GM19238 (cell line): ENCODE measurements around the gene RASD2.

Experiments used
- DNase-seq: peaks from one replicate; pipeline ENCODE4 v3.0.0; 2011; ENCODE audit warnings: low spot score; ENCODE audit not compliant: insufficient read length

RASD2 gene

DNA sequence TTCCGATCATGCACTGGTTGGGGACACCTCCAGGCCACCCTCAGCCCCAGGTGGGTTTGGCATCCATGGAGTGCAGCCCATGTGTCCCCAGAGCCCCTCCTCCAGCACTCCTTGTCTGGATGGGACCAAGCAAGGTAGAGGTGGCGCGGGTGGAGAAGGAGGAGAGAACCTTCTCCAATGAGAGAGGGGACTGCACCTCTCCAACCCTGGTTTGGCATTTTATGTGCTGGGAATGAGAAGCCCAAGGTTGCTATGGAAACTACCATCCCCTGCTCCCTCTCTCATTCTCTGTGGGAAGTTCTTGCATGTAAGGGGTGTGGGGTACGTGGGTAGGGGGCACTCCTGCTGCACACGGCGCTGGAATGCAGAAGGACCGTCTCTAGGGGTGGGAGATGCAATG lies 21.8 kb upstream of the RASD2 start:
- no peak for DNase-seq

DNA sequence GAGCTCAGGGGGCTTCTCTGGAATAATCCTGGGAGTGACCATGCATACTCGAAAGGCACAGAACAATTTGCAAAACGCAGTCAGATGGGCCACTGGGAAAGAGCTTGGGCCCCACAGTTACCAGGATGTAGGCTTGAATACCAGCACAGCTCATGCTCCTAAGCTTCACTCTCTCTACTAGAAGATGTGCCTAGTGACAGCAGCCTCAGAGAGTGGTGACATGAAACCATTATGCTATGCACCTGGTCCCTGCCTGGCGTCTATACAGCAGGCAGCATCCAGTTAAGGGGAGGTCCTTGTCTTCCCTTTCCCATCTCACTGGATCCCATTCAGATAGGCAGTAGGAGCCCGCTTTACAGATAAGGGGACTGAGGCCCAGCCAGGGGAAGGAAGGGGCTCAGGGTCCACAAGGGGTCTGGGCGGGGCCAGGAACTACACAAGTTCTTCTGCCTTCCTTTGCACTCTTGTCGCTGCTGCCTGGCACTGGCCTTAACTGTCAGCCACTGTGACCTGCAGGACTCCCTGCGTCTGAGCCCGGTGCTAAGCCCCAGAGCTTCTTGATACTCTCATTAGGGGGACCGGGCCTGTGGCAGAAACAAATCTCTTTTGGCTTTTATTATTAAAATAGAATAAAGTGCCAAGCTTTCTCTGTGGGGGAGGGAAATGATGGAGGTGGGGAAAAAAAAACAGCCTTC lies 21.2 kb upstream of the RASD2 start:
- DNase-seq = no peak

DNA sequence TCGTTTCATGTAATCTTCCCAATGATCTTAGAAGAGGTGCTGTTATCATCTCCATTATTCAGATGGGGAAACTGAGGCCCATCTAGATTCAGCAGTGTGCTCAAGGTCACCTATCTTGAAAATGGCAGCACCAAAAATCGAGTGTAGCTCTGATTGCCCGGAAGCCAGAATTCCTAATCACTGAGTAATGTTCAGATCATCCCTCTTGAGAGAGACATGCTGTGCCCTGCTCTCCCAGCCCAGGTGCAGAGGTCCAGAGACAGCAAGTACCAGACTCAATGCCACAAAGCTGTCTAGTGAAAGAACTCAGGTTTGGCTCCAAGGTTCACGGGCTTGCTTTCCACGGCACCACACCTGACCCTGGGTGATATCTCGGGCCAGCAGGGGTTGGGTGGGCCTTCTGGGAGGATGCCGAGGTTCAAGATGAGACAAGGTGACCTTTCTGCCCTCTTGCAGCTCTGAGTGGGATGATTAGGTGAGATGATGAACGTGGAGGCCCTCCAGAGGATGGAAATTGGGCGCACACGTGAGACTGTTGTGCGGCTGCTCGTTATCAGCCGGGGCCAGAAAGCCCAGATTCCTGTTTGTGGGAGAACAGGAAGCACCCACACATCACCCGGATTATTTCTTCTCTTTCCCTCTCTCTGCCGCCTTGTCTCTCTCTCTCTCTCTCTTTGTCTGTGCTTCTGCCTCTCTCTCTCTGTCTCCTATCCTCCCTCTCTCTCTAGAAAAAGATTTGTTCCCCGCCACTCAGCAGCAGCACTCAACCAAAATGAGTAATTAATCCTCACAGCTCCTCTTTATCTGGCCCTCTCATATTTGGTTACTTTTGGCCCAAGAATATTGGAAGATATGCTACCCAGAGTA lies 19.0 kb upstream of the RASD2 start:
- DNase-seq = no peak

DNA sequence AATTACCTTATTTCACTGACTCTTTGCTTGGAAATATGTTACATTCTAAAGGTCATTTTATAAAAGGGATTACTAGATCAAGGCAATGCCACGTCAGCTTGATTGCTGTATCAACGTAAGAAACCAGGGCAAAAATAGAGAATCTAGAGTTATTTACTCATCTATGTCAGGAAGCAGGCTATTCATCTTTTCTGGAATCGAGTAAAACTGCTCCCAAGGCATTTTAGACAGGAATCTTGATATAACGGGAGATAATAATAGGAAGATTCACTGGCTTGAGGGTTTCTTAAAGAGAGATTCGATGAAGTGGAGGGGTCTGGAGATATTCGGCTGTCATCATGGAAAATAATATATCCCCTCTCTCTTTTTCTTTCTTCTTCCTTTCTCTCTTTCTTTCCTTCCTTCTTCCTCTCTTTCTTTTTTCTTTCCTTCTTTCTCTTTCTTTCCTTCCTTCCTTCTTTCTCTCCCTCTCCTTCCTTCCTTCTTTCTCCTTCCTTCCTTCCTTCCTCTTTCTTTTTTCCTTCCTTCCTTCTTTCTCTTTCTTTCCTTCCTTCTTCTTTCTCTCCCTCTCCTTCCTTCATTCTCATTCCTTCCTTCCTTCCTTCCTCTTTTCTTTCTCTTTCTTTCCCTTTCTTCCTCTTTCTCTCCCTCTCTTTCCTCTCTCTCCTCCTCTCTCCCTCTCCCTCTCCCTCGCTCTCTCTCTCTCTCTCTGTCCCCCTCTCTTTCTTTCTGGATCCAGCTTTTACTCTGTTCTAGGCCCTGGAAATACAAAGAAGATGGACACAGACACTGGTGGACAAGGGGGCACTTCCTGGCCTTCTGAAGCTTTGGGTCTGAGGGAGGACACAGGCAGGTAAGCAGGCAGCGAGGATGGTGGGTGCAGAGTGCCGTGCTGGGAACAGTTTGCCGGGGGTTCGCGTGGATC lies 18.1 kb upstream of the RASD2 start:
- DNase-seq = no peak

DNA sequence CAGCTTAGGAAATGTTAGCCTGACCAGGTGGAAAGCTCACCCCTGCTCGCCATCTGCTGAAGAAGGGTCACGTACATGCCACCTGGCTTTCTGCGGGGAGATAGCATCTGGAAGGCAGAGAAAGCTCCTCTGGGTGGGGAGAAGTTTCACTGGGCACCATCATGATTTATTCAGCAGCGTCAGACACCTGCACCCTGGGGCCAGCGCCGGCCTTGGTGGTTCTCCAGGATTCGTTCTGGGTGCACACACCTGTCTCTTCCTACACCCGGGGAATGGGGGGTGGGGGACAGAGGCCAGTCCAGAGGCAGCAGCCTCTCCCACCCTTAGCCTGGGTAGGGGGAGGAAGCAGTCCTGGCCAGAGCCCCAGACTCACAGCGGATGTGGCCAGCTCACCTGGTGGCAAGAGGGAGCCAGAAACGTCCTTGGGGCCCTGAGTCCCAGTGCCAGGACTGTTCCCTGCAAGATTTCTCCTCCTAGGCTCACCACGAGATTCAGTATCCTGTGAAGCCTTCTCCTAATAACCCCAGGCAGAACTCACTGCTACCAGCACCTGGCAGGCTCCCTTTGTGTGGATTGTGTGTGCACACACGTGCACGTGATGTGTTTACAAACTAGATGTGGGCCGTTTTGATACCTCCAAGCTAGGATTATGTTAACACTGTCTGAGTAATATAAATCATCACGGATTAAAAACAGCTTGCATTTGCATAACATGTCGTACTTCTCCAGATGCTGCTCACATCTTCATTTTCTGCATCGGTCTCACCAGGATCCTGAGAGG lies 17.3 kb upstream of the RASD2 start:
- no peak for DNase-seq

DNA sequence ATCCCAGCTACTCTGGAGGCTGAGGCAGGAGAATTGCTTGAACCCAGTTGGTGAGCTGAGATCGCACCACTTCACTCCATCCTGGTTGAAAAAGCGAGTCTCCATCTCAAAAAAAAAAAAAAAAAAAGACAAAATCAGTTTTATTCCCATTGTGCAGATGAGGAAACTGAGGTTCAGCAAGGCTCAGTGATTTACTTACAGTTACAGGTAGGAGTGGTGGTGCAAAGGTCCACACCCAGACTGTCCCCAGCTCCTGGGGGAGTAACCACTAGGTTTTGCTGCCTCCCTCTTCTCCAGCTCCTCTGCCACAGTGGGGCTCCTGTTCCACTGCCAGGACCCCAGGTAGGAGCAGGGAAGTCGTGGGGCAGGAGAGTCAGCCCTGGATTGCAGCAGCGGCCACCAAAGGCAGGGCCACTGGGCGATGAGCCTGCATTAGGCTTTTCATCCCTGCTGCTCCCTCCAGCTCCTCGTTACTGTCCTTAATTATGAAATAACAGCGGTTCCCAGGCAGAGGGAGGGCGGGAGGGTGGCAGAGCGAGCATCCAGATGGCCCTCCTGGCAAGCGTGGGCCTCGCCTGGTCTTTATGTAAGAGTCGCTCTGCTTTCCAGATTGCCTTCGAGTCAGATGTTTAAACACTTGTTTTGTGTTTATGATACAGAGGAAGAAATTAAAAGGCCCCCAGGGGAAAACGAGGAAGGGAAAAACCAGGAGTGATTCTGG lies 15.5 kb upstream of the RASD2 start:
- DNase-seq = no peak

DNA sequence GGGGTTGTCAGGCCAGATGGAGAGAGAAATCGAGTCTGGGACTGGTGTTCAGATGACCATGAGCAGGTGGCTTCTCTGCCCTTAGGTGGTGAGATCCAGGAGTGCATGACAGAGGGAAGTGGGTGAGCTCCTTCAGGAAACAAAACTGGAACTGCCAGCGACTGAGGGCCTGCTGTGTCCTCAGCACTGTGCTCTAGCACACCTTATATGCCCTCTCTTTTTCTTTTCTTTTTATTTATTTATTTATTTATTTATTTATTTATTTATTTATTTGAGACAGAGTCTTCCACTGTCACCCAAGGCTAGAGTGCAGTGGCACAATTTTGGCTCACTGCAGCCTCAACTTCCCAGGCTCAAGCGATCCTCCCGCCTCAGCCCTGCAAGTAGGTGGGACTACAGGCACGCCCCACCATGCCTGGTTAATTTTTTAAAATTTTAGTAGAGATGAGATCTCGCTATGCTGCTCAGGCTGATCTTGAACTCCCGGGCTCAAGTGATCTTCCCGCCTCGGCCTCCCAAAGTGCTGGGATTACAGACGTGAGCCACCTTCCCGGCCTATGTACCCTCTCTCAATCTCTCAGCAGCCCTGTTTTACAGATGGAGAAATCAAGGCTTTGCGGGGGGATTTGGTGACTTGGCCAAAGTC lies 14.8 kb upstream of the RASD2 start:
- DNase-seq = no peak

DNA sequence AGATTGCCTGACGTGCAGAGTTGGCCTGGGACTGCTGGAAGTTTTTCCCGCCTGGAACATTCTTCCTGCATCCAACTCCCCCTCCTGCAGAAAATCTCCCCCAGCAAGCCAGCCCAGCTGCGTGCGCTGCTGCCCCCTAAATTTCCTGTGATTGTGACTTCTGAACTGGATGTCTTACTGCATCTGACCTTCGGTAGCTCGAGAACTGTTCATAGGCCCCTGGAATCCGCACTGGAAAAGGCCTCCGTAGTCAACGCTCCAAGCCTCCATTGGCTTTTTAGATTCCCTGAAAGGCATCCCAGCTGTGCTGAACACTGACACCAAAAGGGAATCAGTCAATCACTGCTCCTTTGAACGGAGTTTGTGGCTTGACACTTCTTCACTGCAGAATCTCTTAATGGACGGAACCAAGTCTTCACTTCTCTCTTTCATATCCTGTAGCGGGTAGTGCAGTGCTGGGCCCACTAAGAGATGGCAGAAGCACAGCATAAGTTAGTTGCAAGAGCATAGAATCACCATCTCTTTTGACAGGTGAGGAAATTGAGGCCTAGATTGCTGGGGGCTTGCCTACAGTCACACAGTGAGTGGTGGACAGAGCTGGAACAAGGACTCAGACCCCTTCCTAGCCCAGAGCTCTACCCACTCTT lies 14.2 kb upstream of the RASD2 start:
- DNase-seq = no peak

DNA sequence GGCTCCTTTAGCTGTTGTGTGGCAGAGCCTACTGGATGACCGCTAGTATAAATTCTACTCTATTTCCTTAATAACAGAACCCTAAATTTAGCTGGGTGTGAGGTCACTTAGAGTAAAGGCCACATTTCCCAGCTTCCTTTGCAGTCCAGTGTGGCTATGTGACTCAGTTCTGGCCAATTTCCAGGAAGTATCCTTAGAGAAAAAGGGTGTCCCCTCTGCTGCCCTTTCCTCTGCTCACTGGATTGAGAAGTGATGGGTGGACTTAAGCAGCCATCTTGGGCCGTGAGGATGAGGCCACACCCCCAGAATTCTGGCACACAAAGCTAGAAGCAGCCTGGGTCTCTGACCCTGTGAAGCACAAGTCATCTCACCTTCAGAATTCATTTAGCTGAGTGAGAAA lies 11.7 kb upstream of the RASD2 start:
- no peak for DNase-seq

DNA sequence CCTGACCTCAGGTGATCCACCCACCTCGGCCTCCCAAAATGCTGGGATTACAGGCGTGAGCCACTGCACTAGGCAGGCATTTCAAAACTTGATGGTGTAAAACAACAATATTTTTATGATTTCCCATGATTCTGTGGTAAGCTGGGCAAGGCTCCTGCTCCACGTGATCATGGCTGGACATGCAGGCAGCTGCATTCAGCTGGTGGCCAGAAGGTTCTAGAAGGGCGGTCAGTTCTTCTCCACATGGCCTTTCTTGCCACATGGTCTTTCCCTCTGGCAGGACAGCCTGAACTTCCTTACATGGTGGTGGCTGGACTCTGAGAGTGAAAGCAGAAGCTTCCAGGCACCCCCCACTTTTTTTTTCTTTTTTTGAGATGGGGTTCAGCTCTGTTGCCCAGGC lies 9.9 kb upstream of the RASD2 start:
- no peak for DNase-seq

DNA sequence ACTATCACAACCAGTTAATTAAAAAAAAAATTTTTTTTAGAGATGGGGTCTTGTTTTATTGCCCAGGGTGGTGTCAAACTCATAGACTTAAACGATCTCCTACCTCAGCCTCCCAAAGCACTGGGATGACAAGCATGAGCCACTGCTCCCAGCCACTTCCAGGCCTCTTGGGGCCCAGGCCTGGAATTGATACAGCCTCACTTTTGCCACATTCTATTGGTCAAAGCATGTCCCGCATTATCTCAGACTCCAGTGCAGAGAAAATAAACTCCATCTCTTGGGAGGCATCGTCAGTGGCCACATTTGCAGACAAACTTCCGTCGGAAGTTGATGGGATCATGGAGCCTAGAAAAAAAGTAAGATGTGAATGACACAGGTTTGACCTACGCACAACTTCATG lies 9.4 kb upstream of the RASD2 start:
- DNase-seq = no peak

DNA sequence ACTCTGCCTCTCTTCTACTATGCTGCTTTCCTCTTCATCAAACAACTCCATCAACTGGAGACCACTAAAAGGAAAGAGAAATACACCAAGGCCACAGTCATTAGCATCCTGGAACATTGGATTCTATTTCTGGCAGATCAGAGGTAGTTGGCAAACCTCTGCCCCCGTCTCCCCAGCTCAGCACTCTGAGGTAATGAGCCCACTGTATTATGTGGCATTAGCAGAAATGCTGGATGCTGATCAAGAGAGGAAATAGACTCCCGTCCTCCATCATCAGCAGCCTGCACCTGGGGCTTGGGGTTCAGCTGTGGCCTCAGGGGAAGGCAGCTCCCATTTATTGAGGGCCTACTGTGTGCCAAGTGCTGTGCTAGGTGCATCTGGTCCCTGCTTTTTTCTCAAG lies 9.0 kb upstream of the RASD2 start:
- DNase-seq = no peak

DNA sequence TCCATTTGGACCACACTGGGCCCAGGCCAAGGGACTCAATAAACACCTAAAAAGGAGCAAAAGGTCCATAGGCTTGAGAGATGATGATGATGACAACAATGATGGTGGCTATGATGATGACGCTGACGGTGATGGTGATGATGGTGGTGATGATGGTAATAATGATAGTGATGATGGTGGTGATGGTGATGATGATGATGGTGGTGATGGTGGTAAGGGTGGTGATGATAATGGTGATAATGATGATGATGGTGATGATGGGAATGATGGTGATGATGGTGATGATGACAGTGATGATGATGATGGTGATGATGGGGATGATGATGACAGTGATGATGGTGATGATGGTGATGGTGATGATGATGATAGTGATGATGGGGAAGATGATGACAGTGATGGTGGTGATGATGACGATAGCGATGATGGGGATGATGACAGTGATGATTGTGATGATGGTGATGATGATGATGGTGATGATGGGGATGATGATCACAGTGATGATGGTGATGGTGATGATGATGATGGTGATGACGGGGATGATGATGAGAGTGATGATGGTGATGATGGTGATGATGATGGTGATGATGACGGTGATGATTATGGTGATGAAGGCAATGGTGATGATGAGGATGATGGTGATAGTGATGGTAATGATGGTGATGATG lies 7.1 kb upstream of the RASD2 start:
- DNase-seq = no peak

DNA sequence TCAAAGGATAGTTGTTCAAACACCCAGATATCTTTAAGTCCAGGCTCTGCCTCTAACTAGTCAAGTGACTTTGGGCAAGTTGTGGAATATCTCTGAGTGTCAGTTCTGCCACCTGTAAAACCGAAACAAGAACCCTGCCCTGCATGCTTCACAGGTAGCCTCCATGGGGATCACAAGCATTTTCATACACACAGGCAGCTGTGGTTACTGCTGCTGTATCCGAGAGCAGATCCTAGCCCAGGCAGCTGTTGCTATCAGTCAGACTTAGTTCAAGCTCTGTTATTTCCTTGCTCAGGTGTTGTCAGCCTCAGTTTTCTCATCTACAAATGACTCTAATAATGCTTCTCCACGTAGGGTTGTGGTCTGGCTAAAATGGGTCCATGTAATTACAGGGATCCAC lies 6.5 kb upstream of the RASD2 start:
- DNase-seq = no peak

DNA sequence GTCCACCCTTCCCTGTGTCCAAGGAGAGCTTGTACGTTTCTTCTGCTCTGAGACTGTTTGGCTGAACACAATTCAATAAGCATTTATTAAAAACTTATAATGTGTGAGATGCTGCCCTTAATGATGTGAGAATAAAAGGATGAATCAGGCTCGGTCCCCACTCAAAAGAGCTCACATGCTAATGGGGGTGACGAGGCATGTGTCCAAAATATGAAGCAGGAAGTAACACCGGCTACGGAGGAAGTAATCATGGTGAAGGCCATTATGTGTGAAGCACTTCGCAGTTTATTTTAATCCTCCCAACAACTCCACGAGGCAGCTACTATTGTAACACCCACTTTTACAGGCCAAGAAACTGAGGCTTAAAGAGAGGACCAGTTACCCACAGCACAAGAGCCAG lies 3.4 kb upstream of the RASD2 start:
- DNase-seq = no peak

DNA sequence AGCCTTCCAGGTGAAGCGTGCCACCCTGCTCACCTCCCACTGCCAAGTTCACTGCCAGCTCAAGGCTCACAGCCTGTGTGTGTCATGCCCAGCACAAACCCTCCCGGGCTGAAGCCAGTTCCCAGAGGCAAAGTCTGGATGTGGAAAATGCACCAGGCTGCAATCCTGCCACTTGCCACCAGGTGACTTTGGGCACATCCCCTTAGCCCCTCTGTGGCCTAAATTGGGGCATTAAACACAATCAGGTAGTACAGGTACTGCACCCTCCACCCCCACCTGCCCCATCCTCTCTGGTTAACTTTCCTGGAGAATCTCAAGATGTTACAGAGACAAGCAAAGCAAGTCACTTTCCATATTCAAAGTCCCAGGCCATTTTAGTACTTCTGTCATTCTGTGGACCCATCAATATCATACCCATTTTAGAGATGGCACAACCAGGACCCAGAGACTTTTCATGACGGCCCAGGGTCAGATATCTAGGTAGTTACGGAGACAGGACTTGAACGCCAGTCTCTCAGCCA lies 1.8 kb upstream of the RASD2 start:
- DNase-seq = no peak

DNA sequence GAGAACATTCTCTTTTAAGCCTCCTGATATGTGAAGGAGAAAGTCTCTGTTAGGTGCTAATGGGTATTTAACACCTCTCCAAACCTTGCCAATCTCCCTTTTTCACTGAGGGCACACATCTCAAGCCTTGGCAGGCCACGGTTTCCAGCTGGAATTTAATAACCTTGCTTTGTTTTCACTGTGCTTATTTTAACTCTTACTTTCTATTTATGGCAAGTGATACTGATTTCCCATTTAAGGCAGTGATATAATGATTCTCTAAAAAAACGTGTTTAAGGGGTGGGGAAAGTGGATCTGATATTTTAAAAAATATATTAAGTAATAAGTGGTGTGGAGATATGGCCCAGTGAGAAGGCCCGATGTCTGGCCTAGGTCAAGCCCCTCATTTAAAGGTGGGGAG lies 1.1 kb upstream of the RASD2 start:
- DNase-seq = no peak

DNA sequence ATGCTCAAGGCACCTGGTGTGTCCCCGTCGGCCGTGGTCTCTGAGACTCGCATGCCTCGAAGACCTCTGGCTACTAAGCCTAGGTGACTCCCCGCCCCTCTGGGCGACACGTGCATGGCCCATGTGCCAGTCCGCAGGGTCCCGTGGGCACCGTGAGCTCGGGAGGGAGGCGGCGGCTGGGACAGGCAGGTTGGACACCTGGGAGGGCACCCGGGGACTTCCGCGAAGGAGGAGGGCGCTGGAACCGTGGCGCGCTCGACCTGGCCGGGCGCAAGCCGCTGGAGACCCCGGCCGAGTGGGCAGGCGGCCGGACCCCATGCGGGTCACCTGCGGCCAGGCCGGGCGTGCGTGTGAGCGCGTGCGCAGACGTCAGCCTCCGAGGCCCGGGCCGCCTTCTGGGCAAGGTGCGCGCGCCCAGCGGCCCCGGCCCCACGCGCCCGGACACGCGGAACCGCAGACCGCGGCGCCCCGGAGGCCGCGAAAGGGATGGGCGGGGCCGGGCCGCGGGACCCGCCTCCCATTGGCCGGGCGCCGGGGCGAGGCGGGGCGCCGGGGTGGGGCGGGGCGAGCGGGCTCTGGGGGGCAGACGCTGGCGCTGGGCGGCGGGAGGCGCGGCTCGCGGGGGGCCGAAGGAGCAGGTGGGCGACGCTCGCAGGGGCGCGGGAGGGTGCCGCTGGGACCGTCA lies 579 bp upstream of the RASD2 start:
- DNase-seq = peak; percentile 70
